Ovary (tissue), 9 donors: Measurements from ENCODE around the gene POU6F2. TPM values are rescaled to one million over a fixed set of nuclear protein-coding genes. Genes with fewer than 3 reads are reported as not detected.

Experiments
- DNase-seq, 5 donors: peaks; one replicate each; pipeline ENCODE4 v3.0.0-alpha.2; 2019 to 2020
- H3K27ac ChIP-seq, 2 donors: fragments of 200-600 bp; one replicate each; pipeline versions ENCODE4 v1.5.1 to v1.8.0; 2019 to 2022
- H3K27me3 ChIP-seq: fragments of 200-600 bp; one replicate; pipeline ENCODE4 v1.8.0; 2022
- H3K36me3 ChIP-seq: fragments of 200-600 bp; sonication (generic); one replicate; pipeline ENCODE4 v1.5.1; 2019
- H3K4me1 ChIP-seq: one replicate; pipeline ENCODE4 v1.8.1; 2013; ENCODE audit warnings: mild to moderate bottlenecking, moderate library complexity; ENCODE audit not compliant: insufficient read depth
- H3K4me3 ChIP-seq: fragments of 200-600 bp; sonication (generic); one replicate; pipeline ENCODE4 v1.5.1; 2017
- H3K9me3 ChIP-seq, 2 donors: fragments of 200-600 bp in 1 of 2; sonication (generic) in 1 of 2; one replicate each; pipeline versions ENCODE4 v1.5.1 to v1.8.1; 2013 to 2019; ENCODE audit warnings: mild to moderate bottlenecking in 1 of 2, moderate library complexity in 1 of 2
- CTCF ChIP-seq, 3 donors: fragments of 450-650 bp in 2 of 3; fragments of 200-600 bp in 1 of 3; IDR thresholded peaks; one replicate each; pipeline versions ENCODE4 v1.5.1 to v1.8.0; 2016 to 2022; ENCODE audit warnings: antibody characterized with exemption in 3 of 3, mild to moderate bottlenecking in 1 of 3
- EP300 ChIP-seq: sonication (generic); formaldehyde crosslinking; IDR thresholded peaks from one replicate; pipeline ENCODE4 v1.6.1; 2017; ENCODE audit warnings: antibody characterized with exemption
- POLR2A ChIP-seq: fragments of 450-650 bp; IDR thresholded peaks from one replicate; pipeline ENCODE4 v1.6.1; 2017; ENCODE audit warnings: antibody characterized with exemption, mild to moderate bottlenecking, moderate library complexity
- WGBS, 3 donors: extraction: QIAGEN DNeasy Blood & Tissue Kit in 1 of 3; methylation state at CpG; one replicate each; pipeline versions ENCODE4 v1.1.5 to v1.1.7; 2013 to 2017; 5-methylcytosine and 5-hydroxymethylcytosine counted together
- intact Hi-C, 4 donors: fragments of 100-400 bp; cut with DNase I; formaldehyde crosslinking; loops; one replicate each; pipeline versions ENCODE4 v1.11.0 to v1.15.1; 2022 to 2023
- polyA plus RNA-seq, 2 donors: library from polyadenylated mRNA; stranded (reverse); fragments of 200-250 nt in 1 of 2; fragments of 350-450 nt in 1 of 2; fragmentation: Illumina TruSeq in 1 of 2; extraction: RNeasy Lipid Tissue Mini Kit (QIAGEN cat#74804) in 1 of 2; gene quantifications; one replicate each; pipeline ENCODE4 v1.2.3, GENCODE V29; 2013 to 2014
- total RNA-seq, 7 donors: library from RNA; depleted of rRNA in 2 of 7; stranded (reverse); fragments of >200 nt in 2 of 7; fragmentation: NEBNext Ultra II Directional in 3 of 7; extraction: Animal tissue kit (Norgen Biotek cat#: 25700) in 3 of 7; gene quantifications; one replicate each; pipeline versions ENCODE4 v1.1.0 to v1.2.4, GENCODE V29; 2016 to 2023
- donor health status: DM: no; HTN: no; CAD: no; lungs with moderate emphysema.
- donor health status: DM: no; HTN: no; CAD: no.
- donor health status: Bipolar disorder and iron deficiency.
- donor health status: DM: yes; HTN: yes; CAD: no.
- donor health status: DM: no; HTN: no; CAD: no.
- donor health status: DM: yes; HTN: yes; CAD: no.

POU6F2 gene
- total and polyA plus RNA-seq, 9 donors: 0.17 to 2.0 (median 0.61) TPM

- no peaks in the 10 kb centered on the region for H3K36me3 ChIP-seq
- no peaks in the 10 kb centered on the region for H3K4me1 ChIP-seq
- no peaks in the 10 kb centered on the region for H3K9me3 ChIP-seq
- no peak overlapping the region for H3K4me3 ChIP-seq
- H3K27ac ChIP-seq: no peak overlapping the region
- H3K27me3 ChIP-seq: no peaks in the 10 kb centered on the region
- intact Hi-C loops: no loop called here
- no peak for DNase-seq
- no peak for TF ChIP-seq CTCF (IDR thresholded peaks at IDR 0.05)
- no peak for TF ChIP-seq POLR2A
- TF ChIP-seq EP300: no peak
- WGBS, 3 donors: 61 to 84% (median 72%) methylated on average over 3 of the region's 3 CpGs
Observed at GRCh38 chr7:39240864-39241263, 263.2 kb downstream of the POU6F2 start.

- H3K27ac ChIP-seq: no peak overlapping the region
- TF ChIP-seq EP300: no peak
- no peak for TF ChIP-seq CTCF (IDR thresholded peaks at IDR 0.05)
- H3K4me1 ChIP-seq: no peaks in the 10 kb centered on the region
- intact Hi-C loops: no loop called here
- 85 to 97% (median 93%) methylated on average over 3 of the region's 3 CpGs for WGBS, 3 donors
- H3K4me3 ChIP-seq: no peak overlapping the region
- H3K36me3 ChIP-seq: no peaks in the 10 kb centered on the region
- no peaks in the 10 kb centered on the region for H3K9me3 ChIP-seq
- no peak for DNase-seq
- no peaks in the 10 kb centered on the region for H3K27me3 ChIP-seq
Observed at GRCh38 chr7:39247576-39247975, 269.9 kb downstream of the POU6F2 start.

- H3K9me3 ChIP-seq: no peaks in the 10 kb centered on the region
- intact Hi-C loops: no loop called here
- 64 to 68% (median 66%) methylated on average over 4 of the region's 4 CpGs for WGBS, 3 donors
- H3K4me3 ChIP-seq: no peak overlapping the region
- H3K4me1 ChIP-seq: no peaks in the 10 kb centered on the region
- no peaks in the 10 kb centered on the region for H3K36me3 ChIP-seq
- TF ChIP-seq EP300 (no peak), CTCF (IDR thresholded peaks at IDR 0.05) (no peak), POLR2A (no peak)
- no peak overlapping the region for H3K27ac ChIP-seq
- no peaks in the 10 kb centered on the region for H3K27me3 ChIP-seq
- no peak for DNase-seq
Observed at GRCh38 chr7:39248041-39248691, 270.5 kb downstream of the POU6F2 start.

GRCh38 chr7:39248692-39249090 is 271.0 kb downstream of the POU6F2 start:
- Histone ChIP-seq H3K9me3 (no peaks in the 10 kb centered on the region), H3K36me3 (no peaks in the 10 kb centered on the region), H3K27ac (no peak overlapping the region), H3K4me1 (no peaks in the 10 kb centered on the region), H3K4me3 (no peak overlapping the region), H3K27me3 (no peaks in the 10 kb centered on the region)
- TF ChIP-seq CTCF (IDR thresholded peaks at IDR 0.05) (no peak), EP300 (no peak)
- DNase-seq: no peak
- whole genome bisulfite sequencing, 3 donors: 76 to 90% (median 87%) methylated on average over 3 of the region's 3 CpGs
- intact Hi-C loops: no loop called here
